Keratinocyte (primary cell): ENCODE data around the gene SYCE3.

ENCODE experiments used
- EZH2 ChIP-seq: IDR thresholded peaks from one replicate; pipeline ENCODE4 v1.6.1; 2012; ENCODE audit warnings: inconsistent platforms, mild to moderate bottlenecking, low read length, moderate library complexity
- TF ChIP-seq, protein P1 (sequence below), 3 experiments: IDR thresholded peaks in 1 of 3; conservative IDR thresholded peaks in 1 of 3; optimal IDR thresholded peaks in 1 of 3; 2 replicates in 2 of 3; 3 replicates in 1 of 3; pipeline versions ENCODE3 to v1.5.1; 2011; ENCODE audit warnings: low read length in 3 of 3, mild to moderate bottlenecking in 3 of 3, moderate library complexity in 2 of 3, control low read depth in 1 of 3, inconsistent platforms in 1 of 3; ENCODE audit not compliant: insufficient read depth in 2 of 3; ENCODE audit errors: extremely low read depth in 1 of 3

DNA sequence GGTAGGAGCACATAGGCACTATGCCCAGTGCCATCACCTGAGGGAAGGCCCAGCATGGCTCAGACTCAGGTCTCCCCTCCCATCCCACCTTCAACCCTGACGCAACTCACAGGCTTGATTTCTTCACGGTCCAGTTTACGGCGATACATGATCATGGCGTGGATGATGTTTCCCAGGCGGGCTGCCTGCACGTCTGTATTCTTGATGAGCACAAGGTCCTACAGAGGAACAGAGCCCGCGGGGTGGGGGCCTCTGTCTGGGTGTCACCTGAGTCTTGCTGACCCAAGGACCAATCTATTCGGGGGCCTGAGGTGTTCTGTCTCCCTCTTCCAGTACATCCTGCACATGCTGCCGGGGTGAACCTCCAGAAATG, 11.7 kb upstream of the SYCE3 start:
- TF ChIP-seq, protein P1, sequence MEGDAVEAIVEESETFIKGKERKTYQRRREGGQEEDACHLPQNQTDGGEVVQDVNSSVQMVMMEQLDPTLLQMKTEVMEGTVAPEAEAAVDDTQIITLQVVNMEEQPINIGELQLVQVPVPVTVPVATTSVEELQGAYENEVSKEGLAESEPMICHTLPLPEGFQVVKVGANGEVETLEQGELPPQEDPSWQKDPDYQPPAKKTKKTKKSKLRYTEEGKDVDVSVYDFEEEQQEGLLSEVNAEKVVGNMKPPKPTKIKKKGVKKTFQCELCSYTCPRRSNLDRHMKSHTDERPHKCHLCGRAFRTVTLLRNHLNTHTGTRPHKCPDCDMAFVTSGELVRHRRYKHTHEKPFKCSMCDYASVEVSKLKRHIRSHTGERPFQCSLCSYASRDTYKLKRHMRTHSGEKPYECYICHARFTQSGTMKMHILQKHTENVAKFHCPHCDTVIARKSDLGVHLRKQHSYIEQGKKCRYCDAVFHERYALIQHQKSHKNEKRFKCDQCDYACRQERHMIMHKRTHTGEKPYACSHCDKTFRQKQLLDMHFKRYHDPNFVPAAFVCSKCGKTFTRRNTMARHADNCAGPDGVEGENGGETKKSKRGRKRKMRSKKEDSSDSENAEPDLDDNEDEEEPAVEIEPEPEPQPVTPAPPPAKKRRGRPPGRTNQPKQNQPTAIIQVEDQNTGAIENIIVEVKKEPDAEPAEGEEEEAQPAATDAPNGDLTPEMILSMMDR (optimal IDR thresholded peaks at IDR 0.05 in 1 of 3, IDR thresholded peaks at IDR 0.05 in 1 of 3, conservative IDR thresholded peaks at IDR 0.05 in 1 of 3; ENCODE audit: extremely low read depth in 1 of 3, insufficient read depth in 2 of 3, low read length in 3 of 3): no peak
- no peak for TF ChIP-seq EZH2
